CD4-positive, alpha-beta T cell treated with Interleukin-4 for 4 hours (primary cell): Measurements from ENCODE around the gene NMBR.
"Not testable (repeated sequence)": the region's sequence is repeated elsewhere in the genome, so short reads cannot be mapped to it uniquely, and the experiment has no call there.

Source experiments
- DNase-seq: peaks from one replicate; pipeline ENCODE4 v3.0.0-alpha.2; 2020

Gene NMBR

GRCh38 chr6:142146828-142147662 lies at the start of gene NMBR, which contains the start of gene VTA1:
TSS of gene NMBR (minus strand) at chr6:142147122. CDS start at chr6:142088658, 58,464 bp downstream.
TSS of gene VTA1 (plus strand) at chr6:142147263. CDS start at chr6:142147288, 25 bp downstream.
- DNase-seq, result peak; percentile 99

DNA sequence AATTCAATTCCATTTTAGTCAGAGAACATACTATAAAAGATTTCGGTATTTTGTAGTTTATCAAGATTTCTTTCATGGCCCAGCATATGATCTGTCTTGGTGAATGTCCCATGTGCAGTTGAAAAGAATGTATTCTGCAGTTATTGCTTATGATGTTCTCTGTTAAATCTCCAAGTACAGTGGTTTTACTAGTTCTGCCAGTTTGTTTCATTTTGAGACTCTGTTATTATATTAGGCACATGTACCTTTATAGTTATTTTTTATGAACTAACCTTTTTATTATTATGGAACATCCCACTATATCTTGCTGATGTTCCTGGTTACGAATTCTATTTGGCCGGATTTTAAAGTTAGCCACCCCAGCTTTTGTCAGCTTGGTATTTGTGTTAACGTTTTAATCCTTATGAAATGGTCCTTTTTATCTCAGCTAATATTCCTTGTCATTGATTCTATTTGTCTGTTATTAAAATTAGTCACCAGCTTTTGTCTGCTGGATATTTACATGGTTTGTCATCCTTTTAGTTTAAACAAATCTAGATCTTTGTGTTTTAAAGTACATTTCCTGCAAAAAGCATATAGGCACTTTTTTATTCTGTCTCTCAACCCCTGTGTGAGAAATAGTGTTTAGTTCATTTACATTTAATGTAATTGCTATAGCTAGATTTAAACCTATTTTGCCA lies 49.1 kb upstream of the NMBR start:
- no peak for DNase-seq

GRCh38 chr6:142193621-142194020 lies 46.7 kb upstream of the NMBR start:
- DNase-seq, result no peak

GRCh38 chr6:142192343-142192742 lies 45.4 kb upstream of the NMBR start:
- no peak for DNase-seq

- DNase-seq, result no peak
Observed at GRCh38 chr6:142189057-142189456, 42.1 kb upstream of the NMBR start.

GRCh38 chr6:142188341-142188740 lies 41.4 kb upstream of the NMBR start:
- not testable (repeated sequence) for DNase-seq

- no peak for DNase-seq
Observed at GRCh38 chr6:142187209-142187608, 40.3 kb upstream of the NMBR start.

DNA sequence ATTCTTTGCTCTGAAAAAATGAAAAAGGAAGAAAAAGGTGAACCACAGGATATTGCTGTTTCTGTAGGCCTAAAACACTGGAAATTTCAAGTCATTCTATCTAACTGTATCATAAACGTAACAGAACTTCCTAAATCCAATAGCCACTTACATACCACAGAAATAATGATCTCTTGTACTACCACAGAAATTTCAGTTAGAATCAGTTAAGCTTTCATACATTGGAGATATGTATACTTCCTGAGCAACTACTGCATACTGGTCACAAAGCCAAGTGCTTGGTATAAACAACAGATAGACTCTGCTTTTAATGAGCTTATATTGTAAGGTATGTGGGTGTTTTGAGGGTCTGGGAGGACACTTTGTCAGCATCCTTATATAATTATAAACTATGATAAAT lies 38.7 kb upstream of the NMBR start:
- no peak for DNase-seq

DNA sequence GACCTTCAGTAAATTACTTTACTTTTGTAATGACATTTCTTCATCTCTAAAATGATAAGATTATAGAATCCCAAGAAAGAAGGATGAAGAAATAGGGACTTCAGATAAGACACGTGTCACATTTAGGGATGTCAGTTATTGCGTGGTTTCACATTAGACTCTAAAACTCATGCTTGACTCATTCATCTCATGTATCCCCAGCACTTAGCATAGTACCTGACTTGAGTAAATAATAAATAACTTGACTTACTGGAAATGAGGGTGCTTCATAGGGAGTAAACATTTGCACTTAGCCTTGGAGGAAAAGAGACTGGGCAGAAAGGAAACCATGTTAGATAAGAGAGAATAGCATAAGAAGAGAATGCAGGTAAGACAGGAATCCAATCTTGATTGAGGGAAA lies 37.4 kb upstream of the NMBR start:
- DNase-seq, result no peak

- no peak for DNase-seq
Observed at GRCh38 chr6:142183351-142183750, 36.4 kb upstream of the NMBR start.

GRCh38 chr6:142182004-142182403 lies 35.1 kb upstream of the NMBR start:
- no peak for DNase-seq

DNA sequence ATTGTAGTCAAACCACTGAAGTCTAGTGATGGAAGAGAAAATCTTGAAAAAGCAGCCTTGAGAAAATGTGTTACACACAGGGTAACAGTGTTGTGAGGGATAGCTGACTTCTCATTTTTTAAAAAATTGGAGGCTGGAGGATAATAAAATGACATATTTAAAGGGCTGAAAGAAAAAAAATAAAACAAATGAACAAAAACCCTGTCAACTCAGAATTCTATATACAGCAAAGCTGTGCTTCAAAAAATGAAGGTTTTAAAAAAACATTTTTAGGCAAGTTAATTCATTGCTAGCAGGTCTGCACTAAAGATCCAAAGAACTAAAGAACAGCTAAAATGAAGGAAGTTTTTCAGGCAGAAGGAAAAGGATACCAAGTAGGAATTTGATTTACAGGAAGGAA lies 31.2 kb upstream of the NMBR start:
- DNase-seq, result no peak

DNA sequence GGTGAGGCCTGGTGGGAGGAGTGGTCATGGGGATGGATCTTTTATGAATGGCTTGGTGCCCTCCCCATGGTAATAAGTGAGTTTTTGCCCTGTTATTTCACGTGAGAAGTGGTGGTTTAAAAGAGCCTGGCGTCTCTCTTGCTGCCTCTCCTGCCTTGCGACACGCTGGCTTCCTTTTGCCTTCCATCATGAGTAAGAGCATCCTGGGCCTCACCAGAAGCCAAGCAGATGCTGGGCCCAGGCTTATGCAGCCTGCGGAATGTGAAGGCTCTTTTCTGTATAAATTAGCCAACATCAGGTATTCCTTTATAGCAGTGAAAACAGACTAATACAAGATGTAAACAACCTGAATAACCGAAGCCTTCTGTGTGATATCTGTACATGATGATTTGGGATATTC lies 27.8 kb upstream of the NMBR start:
- DNase-seq, result no peak

DNA sequence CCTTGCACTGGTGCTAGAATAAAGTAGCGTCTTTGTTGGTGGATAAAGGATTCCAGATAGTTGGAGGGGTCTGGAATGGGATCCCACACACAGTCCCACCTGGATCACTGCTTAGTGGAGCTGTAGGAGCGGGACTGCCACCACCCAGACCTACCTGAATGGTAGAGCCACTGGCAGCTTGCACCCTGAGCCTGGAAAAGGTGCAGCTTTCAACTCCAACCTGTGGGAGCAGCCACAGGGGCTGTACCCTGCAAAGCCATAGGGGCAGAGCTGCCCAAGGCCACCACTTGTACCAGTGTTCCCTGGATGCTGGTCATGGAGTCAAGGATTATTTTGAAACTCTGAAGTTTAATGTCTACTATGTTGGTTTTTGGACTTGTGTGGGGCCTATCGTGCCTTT lies 27.1 kb upstream of the NMBR start:
- no peak for DNase-seq

DNA sequence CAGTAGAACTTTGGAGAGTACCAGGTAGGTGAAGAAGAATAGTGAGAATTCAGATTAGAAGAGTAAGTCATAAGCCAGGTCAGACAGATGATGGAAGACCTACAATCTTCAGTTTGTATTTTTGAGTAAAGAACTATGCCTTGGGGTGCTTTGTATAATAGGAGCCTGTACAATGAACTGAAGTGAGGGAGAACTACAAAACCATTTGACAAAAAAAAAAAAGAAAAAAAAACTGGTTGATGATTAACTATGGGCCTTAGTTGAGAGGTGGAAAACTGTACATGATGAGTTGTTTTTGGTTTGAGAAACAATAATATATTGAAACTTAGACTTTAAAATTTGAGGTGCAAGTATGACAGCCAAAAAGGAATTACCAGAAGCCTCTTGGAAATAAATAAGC lies 25.8 kb upstream of the NMBR start:
- DNase-seq, result no peak

DNA sequence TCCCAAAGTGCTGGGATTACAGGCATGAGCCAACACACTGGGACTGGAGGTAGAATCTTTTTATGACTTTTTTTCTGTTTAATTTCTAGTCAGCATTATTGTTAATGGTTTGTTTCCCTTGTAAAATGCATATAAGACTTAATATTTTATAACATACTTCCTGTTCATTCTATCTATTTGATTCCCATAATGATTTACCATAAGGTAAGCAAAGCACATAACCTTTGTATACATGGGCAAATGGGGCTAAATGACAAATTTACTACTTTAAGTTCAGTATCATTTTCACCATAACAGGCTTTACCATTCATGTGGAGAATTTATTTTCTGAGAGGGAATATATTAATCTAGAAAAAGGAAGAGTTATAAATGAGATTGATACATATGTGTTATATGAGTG lies 24.4 kb upstream of the NMBR start:
- no peak for DNase-seq

GRCh38 chr6:142167486-142167885 lies 20.6 kb upstream of the NMBR start:
- DNase-seq, result no peak

DNA sequence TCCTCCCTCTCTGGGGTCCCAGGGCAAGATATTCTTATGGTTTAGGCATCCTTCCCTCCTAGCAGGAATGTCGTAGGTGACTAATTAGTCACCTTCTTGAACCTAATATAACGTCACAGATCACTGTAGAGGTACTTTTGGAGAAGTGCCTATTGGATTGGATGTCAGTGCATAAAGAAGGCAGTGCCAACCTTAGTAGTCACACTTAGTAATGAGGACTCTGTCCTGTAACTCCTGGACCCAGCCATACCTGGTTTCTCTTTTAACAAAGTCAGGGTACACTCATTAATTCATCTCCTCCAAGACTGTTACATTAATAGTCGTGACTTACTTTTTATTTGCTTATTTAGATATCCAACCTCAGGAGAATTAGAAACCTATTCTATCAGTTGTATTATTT lies 20.1 kb upstream of the NMBR start:
- no peak for DNase-seq

DNA sequence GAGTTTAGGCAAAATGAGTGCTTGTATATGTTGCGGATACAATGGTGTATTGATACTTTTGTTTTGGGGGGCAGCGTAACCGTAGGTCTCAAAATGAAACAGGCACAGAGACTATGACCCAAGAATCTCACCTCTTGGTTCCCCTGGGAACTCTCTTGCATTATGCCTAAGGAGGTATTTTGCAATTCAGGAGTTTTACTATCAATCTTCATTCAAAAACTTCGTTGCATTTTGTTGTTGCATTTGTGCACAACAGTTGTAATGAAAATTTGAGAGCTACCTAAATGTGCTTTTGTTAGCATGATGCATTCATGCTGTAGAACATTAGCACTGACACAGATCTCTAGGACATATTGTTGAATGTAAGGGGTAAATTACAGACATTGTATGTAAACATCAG lies 18.3 kb upstream of the NMBR start:
- DNase-seq, result no peak

DNA sequence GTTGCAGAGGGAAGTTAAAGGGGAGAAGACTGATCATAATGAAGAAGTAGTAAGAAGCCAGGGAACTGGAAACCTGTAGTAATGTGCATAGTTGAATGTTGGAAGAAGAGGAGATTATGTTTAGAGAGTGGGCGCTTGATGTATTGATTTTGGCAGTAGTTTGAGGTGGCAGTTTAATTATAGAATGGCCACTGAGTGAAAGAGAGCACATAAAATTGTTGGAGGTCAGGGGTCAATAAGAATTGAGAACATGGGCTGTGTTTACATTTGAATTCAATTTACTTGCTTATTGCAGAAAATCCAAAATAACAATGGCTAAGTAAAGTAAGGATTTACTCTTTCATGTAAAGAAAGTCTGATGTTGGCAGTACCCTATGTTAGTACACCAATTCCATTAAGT lies 15.9 kb upstream of the NMBR start:
- no peak for DNase-seq

GRCh38 chr6:142156758-142157068 lies 9.8 kb upstream of the NMBR start:
- DNase-seq, result not testable (repeated sequence)

- peak; percentile 37 for DNase-seq
Observed at GRCh38 chr6:142155895-142156757, 9.2 kb upstream of the NMBR start.

- no peak for DNase-seq
Observed at GRCh38 chr6:142155091-142155490, 8.2 kb upstream of the NMBR start.

- no peak for DNase-seq
Observed at GRCh38 chr6:142154336-142154735, 7.4 kb upstream of the NMBR start.
